Fibroblast of lung (primary cell): Measurements from ENCODE around the gene ATXN7L1. TPM values are rescaled to one million over a fixed set of nuclear protein-coding genes. Genes with fewer than 3 reads are reported as not detected.

Experiments used
- DNase-seq, 2 donors: peaks; one replicate each; pipeline versions ENCODE4 v3.0.0 to v3.0.0-alpha.2; 2010; ENCODE audit warnings: low read depth in 2 of 2
- H2AFZ ChIP-seq: 2 replicates; pipeline ENCODE4 v1.5.1; 2012; ENCODE audit warnings: low read length, control low read depth, inconsistent platforms
- H3K27ac ChIP-seq: 2 replicates; pipeline ENCODE4 v1.5.1; 2011; ENCODE audit warnings: low read length, control low read depth; ENCODE audit not compliant: insufficient read depth
- H3K27me3 ChIP-seq: 2 replicates; pipeline ENCODE4 v1.5.1; 2011; ENCODE audit warnings: mild to moderate bottlenecking, low read length; ENCODE audit not compliant: control insufficient read depth, insufficient read depth
- H3K36me3 ChIP-seq: 2 replicates; pipeline ENCODE4 v1.5.1; 2011; ENCODE audit warnings: low read length; ENCODE audit not compliant: control insufficient read depth, insufficient read depth
- H3K4me1 ChIP-seq: 2 replicates; pipeline ENCODE4 v1.5.1; 2011; ENCODE audit warnings: low read length; ENCODE audit not compliant: control insufficient read depth, insufficient read depth; ENCODE audit errors: extremely low read depth
- H3K4me2 ChIP-seq: 2 replicates; pipeline ENCODE4 v1.5.1; 2011; ENCODE audit warnings: low read length, control low read depth; ENCODE audit not compliant: insufficient read depth; ENCODE audit errors: extremely low read depth
- H3K4me3 ChIP-seq, 4 experiments: fragments of 200-600 bp in 1 of 4; sonication (generic) in 1 of 4; replicated peaks in 1 of 4; 2 replicates each; pipeline ENCODE4 v1.5.1; 2011 to 2016; ENCODE audit warnings: low read length in 4 of 4, low read depth in 3 of 4, mild to moderate bottlenecking in 3 of 4, control low read depth in 2 of 4, inconsistent platforms in 1 of 4, mixed read lengths in 1 of 4; ENCODE audit not compliant: insufficient read depth in 1 of 4; ENCODE audit errors: control extremely low read depth in 1 of 4
- H3K79me2 ChIP-seq: 2 replicates; pipeline ENCODE4 v1.5.1; 2012; ENCODE audit warnings: mild to moderate bottlenecking, low read length, inconsistent platforms; ENCODE audit not compliant: control insufficient read depth, insufficient read depth
- H3K9ac ChIP-seq: 2 replicates; pipeline ENCODE4 v1.5.1; 2011; ENCODE audit warnings: mild to moderate bottlenecking, low read length, control low read depth; ENCODE audit not compliant: insufficient read depth
- H3K9me3 ChIP-seq: 2 replicates; pipeline ENCODE4 v1.5.1; 2012; ENCODE audit warnings: low read depth, low read length; ENCODE audit not compliant: control insufficient read depth, insufficient read depth
- H4K20me1 ChIP-seq: 2 replicates; pipeline ENCODE4 v1.5.1; 2011; ENCODE audit warnings: low read length; ENCODE audit not compliant: control insufficient read depth, insufficient read depth; ENCODE audit errors: extremely low read depth
- EZH2 ChIP-seq: IDR thresholded peaks from 2 replicates; pipeline ENCODE4 v1.5.1; 2012; ENCODE audit warnings: low read length, control low read depth, mild to moderate bottlenecking; ENCODE audit errors: missing control alignments
- polyA plus RNA-seq, 2 donors: library from polyadenylated mRNA; depleted of rRNA in 1 of 2; stranded (reverse) in 1 of 2; unstranded in 1 of 2; fragments of >200 nt; gene quantifications; 2 replicates each; pipeline ENCODE4 v1.2.1, GENCODE V29; 2011 to 2012; ENCODE audit warnings: missing spikeins in 1 of 2
- total RNA-seq: library from RNA; depleted of rRNA; stranded (reverse); fragments of >200 nt; gene quantifications from 2 replicates; pipeline ENCODE4 v1.2.1, GENCODE V29; 2014
- TF ChIP-seq, protein P1 (sequence below), 2 donors: IDR thresholded peaks in 1 of 2; conservative IDR thresholded peaks in 1 of 2; 1 replicate in 1 of 2; 2 replicates in 1 of 2; pipeline ENCODE4 v1.5.1; 2011 to 2012; ENCODE audit warnings: low read length in 2 of 2, control low read depth in 1 of 2, inconsistent platforms in 1 of 2, low read depth in 1 of 2, mild to moderate bottlenecking in 1 of 2

The ATXN7L1 gene
- total and polyA plus RNA-seq, 2 donors (not counting 1 experiment from before 2014, with no cell fraction given), result 5.1 to 9.4 TPM

- H3K27me3 ChIP-seq, result no peaks in the 10 kb centered on the region
- H3K4me1 ChIP-seq, result no peaks in the 10 kb centered on the region
- no peaks in the 10 kb centered on the region for H4K20me1 ChIP-seq
- no peaks in the 10 kb centered on the region for H3K79me2 ChIP-seq
- no peak overlapping the region for H3K27ac ChIP-seq
- DNase-seq, result peak in 1 of 2 donors; percentile 38
- no peak overlapping the region for H3K4me2 ChIP-seq
- no peak overlapping the region for H3K4me3 ChIP-seq
- H3K36me3 ChIP-seq, result no peaks in the 10 kb centered on the region
- no peak overlapping the region for H2AFZ ChIP-seq
- TF ChIP-seq, protein P1, sequence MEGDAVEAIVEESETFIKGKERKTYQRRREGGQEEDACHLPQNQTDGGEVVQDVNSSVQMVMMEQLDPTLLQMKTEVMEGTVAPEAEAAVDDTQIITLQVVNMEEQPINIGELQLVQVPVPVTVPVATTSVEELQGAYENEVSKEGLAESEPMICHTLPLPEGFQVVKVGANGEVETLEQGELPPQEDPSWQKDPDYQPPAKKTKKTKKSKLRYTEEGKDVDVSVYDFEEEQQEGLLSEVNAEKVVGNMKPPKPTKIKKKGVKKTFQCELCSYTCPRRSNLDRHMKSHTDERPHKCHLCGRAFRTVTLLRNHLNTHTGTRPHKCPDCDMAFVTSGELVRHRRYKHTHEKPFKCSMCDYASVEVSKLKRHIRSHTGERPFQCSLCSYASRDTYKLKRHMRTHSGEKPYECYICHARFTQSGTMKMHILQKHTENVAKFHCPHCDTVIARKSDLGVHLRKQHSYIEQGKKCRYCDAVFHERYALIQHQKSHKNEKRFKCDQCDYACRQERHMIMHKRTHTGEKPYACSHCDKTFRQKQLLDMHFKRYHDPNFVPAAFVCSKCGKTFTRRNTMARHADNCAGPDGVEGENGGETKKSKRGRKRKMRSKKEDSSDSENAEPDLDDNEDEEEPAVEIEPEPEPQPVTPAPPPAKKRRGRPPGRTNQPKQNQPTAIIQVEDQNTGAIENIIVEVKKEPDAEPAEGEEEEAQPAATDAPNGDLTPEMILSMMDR (conservative IDR thresholded peaks at IDR 0.05 in 1 of 2, IDR thresholded peaks at IDR 0.05 in 1 of 2; ENCODE audit: low read depth in 1 of 2, low read length in 2 of 2), result no peak
- no peak for TF ChIP-seq EZH2
- H3K9me3 ChIP-seq, result no peaks in the 10 kb centered on the region
- no peak overlapping the region for H3K9ac ChIP-seq
These were observed 44.4 kb upstream of the ATXN7L1 start for GRCh38 chr7:105920766-105921165.

- TF ChIP-seq, protein P1 (conservative IDR thresholded peaks at IDR 0.05 in 1 of 2, IDR thresholded peaks at IDR 0.05 in 1 of 2; ENCODE audit: low read depth in 1 of 2, low read length in 2 of 2), result no peak
- no peak for TF ChIP-seq EZH2
- no peaks in the 10 kb centered on the region for H3K79me2 ChIP-seq
- DNase-seq, result no peak
- no peaks in the 10 kb centered on the region for H3K27me3 ChIP-seq
- no peaks in the 10 kb centered on the region for H3K36me3 ChIP-seq
- no peaks in the 10 kb centered on the region for H4K20me1 ChIP-seq
- H3K27ac ChIP-seq, result no peak overlapping the region
- H3K4me2 ChIP-seq, result no peak overlapping the region
- no peaks in the 10 kb centered on the region for H3K9me3 ChIP-seq
- H2AFZ ChIP-seq, result no peak overlapping the region
- no peaks in the 10 kb centered on the region for H3K4me1 ChIP-seq
- no peak overlapping the region for H3K9ac ChIP-seq
- no peak overlapping the region for H3K4me3 ChIP-seq
These were observed 41.3 kb upstream of the ATXN7L1 start for GRCh38 chr7:105917659-105918058.

DNA sequence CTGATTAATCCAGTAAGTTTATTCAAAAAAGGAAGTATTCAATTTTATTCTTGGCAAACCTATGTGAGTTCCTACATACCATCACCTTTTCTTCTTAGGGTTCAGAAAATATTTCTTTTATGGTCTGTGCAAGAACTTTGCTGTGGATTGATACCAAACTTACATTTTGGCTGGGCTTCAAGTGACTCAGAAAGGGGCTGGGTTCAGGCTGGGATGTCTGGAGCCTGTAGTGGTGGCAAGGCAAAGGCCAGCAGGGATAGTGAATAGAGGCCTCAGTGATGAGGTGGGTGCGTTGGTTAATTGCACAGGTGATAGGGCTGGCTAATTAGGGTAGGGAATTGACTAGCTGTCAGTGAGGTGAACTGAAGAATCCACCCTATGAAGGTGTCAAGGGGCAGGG is 40.2 kb upstream of the ATXN7L1 start:
- peaks cover 1% of the 10 kb centered on the region for H3K36me3 ChIP-seq
- H3K27ac ChIP-seq, result no peak overlapping the region
- no peaks in the 10 kb centered on the region for H3K9me3 ChIP-seq
- no peak overlapping the region for H3K4me2 ChIP-seq
- H3K4me1 ChIP-seq, result peaks cover 3% of the 10 kb centered on the region
- peak; percentile 48 to 54 for DNase-seq
- H2AFZ ChIP-seq, result no peak overlapping the region
- H4K20me1 ChIP-seq, result no peaks in the 10 kb centered on the region
- no peak overlapping the region for H3K9ac ChIP-seq
- H3K4me3 ChIP-seq, result no peak overlapping the region
- TF ChIP-seq, protein P1 (conservative IDR thresholded peaks at IDR 0.05 in 1 of 2, IDR thresholded peaks at IDR 0.05 in 1 of 2; ENCODE audit: low read depth in 1 of 2, low read length in 2 of 2), result no peak
- no peak for TF ChIP-seq EZH2
- H3K27me3 ChIP-seq, result no peaks in the 10 kb centered on the region
- H3K79me2 ChIP-seq, result no peaks in the 10 kb centered on the region
